Esophagus squamous epithelium (tissue), 4 donors: ENCODE data around the gene CD109.

ENCODE experiments used
- CTCF ChIP-seq, 6 experiments: fragments of 450-650 bp in 4 of 6; fragments of 200-600 bp in 2 of 6; sonication (generic) in 2 of 6; IDR thresholded peaks; one replicate each; pipeline ENCODE4 v1.5.1; 2016 to 2019; ENCODE audit warnings: antibody characterized with exemption in 6 of 6, mild to moderate bottlenecking in 4 of 6, moderate library complexity in 4 of 6
- POLR2A ChIP-seq, 4 donors: fragments of 450-650 bp; IDR thresholded peaks; one replicate each; pipeline ENCODE4 v1.6.1; 2017; ENCODE audit warnings: antibody characterized with exemption in 4 of 4, mild to moderate bottlenecking in 4 of 4, moderate library complexity in 3 of 4

- TF ChIP-seq CTCF (IDR thresholded peaks at IDR 0.05) (no peak), POLR2A (IDR thresholded peaks at IDR 0.05) (no peak)
Observed at GRCh38 chr6:73710470-73710869, 14.5 kb downstream of the CD109 start.
